HCT116 (cell line): ENCODE measurements around the gene TYK2. TPM values are rescaled to one million over a fixed set of nuclear protein-coding genes. Genes with fewer than 3 reads are reported as not detected.

Experiments used
- ATAC-seq: fragments of 200-7000 bp; cut with Tn5 transposase; 2 replicates; pipeline ENCODE4 v1.9.1; 2020; ENCODE audit warnings: mild to moderate bottlenecking, moderate library complexity
- BruUV-seq: library from RNA; stranded (reverse); fragments of 400-500 nt; replicated peaks from 2 replicates; lab custom pipeline; 2021; lab: Mats Ljungman, UMichigan
- CTCF ChIA-PET: fragments of 300-600 bp; sonication (Branson Sonifier 250); formaldehyde crosslinking; loops from one replicate; lab custom pipeline; 2021; ENCODE audit warnings: antibody characterized with exemption; lab: Charles Lee
- POLR2A ChIA-PET: fragments of 300-600, 350-600 bp; sonication (Branson Sonifier 250); formaldehyde crosslinking; loops from one replicate; lab custom pipeline; 2021; ENCODE audit warnings: antibody characterized with exemption; lab: Charles Lee
- RAD21 ChIA-PET, 2 experiments: fragments of 300-600 bp; sonication (Branson Sonifier 250); formaldehyde crosslinking; loops; one replicate each; lab custom pipeline; 2023; ENCODE audit warnings: low total read pairs in 2 of 2; ENCODE audit not compliant: uncharacterized antibody in 2 of 2, unreplicated experiment in 2 of 2, low non-redundant PET in 1 of 2; lab: Charles Lee
- DNase-seq: peaks from one replicate; pipeline ENCODE4 v3.0.0-alpha.2; 2010; ENCODE audit warnings: low read depth, low spot score
- H2AFZ ChIP-seq: fragments of 200-600 bp; shearing (Covaris generic), sonication (generic); 2 replicates; pipeline ENCODE4 v1.6.1; 2017; ENCODE audit warnings: low read depth, mixed run types, mixed read lengths, antibody characterized with exemption, low read length; ENCODE audit not compliant: poor library complexity, severe bottlenecking
- H3K27ac ChIP-seq: 2 replicates; pipeline ENCODE4 v1.5.1; 2012; ENCODE audit warnings: low read depth, low read length
- H3K27me3 ChIP-seq: fragments of 200-600 bp; sonication (generic); 2 replicates; pipeline ENCODE4 v1.6.1; 2016; ENCODE audit warnings: mixed run types, low read length, mixed read lengths; ENCODE audit not compliant: insufficient read depth
- H3K36me3 ChIP-seq, 2 experiments: fragments of 200-500 bp in 1 of 2; fragments of 200-600 bp in 1 of 2; sonication (Bioruptor generic) in 1 of 2; sonication (generic) in 1 of 2; 2 replicates each; pipeline versions ENCODE4 v1.5.1 to v1.6.1; 2014 to 2016; ENCODE audit warnings: low read length in 2 of 2, inconsistent platforms in 1 of 2, mixed read lengths in 1 of 2, mixed run types in 1 of 2; ENCODE audit not compliant: insufficient read depth in 2 of 2, control insufficient read depth in 1 of 2
- H3K4me1 ChIP-seq, 2 experiments: fragments of 200-600 bp in 1 of 2; sonication (generic) in 1 of 2; 2 replicates each; pipeline versions ENCODE4 v1.5.1 to v1.6.1; 2012 to 2017; ENCODE audit warnings: low read length in 2 of 2, inconsistent platforms in 1 of 2, mild to moderate bottlenecking in 1 of 2, mixed read lengths in 1 of 2, mixed run types in 1 of 2, moderate library complexity in 1 of 2; ENCODE audit not compliant: insufficient read depth in 2 of 2, control insufficient read depth in 1 of 2
- H3K4me2 ChIP-seq: fragments of 200-600 bp; sonication (generic); 2 replicates; pipeline ENCODE4 v1.6.1; 2017; ENCODE audit warnings: mixed run types, low read length, mixed read lengths
- H3K4me3 ChIP-seq, 2 experiments: fragments of 200-600 bp in 1 of 2; sonication (generic) in 1 of 2; replicated peaks in 1 of 2; 2 replicates each; pipeline ENCODE4 v1.5.1; 2011 to 2016; ENCODE audit warnings: low read length in 2 of 2, control low read depth in 1 of 2, low read depth in 1 of 2, mild to moderate bottlenecking in 1 of 2, mixed read lengths in 1 of 2, mixed run types in 1 of 2
- H3K79me2 ChIP-seq: fragments of 200-600 bp; sonication (generic); 2 replicates; pipeline ENCODE4 v1.6.1; 2017; ENCODE audit warnings: mild to moderate bottlenecking, mixed run types, low read length, moderate library complexity, mixed read lengths; ENCODE audit not compliant: insufficient read depth
- H3K9ac ChIP-seq: fragments of 200-600 bp; sonication (generic); 2 replicates; pipeline ENCODE4 v1.6.1; 2016; ENCODE audit warnings: low read length, mixed read lengths
- H3K9me2 ChIP-seq: fragments of 200-600 bp; sonication (generic), shearing (Covaris generic); 2 replicates; pipeline ENCODE4 v1.6.1; 2017; ENCODE audit warnings: mixed run types, mild to moderate bottlenecking, moderate library complexity; ENCODE audit not compliant: insufficient read depth
- H3K9me3 ChIP-seq, 2 experiments: fragments of 200-500 bp in 1 of 2; fragments of 200-600 bp in 1 of 2; sonication (Bioruptor generic) in 1 of 2; sonication (generic) in 1 of 2; 2 replicates each; pipeline ENCODE4 v1.6.1; 2014 to 2017; ENCODE audit warnings: low read length in 2 of 2, mixed read lengths in 2 of 2, inconsistent platforms in 1 of 2, low read depth in 1 of 2, mild to moderate bottlenecking in 1 of 2, mixed run types in 1 of 2, moderate library complexity in 1 of 2; ENCODE audit not compliant: control insufficient read depth in 1 of 2, insufficient read depth in 1 of 2
- H4K20me1 ChIP-seq: fragments of 200-600 bp; sonication (generic), shearing (Covaris generic); 2 replicates; pipeline ENCODE4 v1.6.1; 2017; ENCODE audit warnings: mixed run types, mild to moderate bottlenecking, moderate library complexity; ENCODE audit not compliant: insufficient read depth
- CBX3 ChIP-seq: IDR thresholded peaks from 2 replicates; pipeline ENCODE4 v1.6.1; 2012; ENCODE audit warnings: low read depth
- CEBPB ChIP-seq: IDR thresholded peaks from 2 replicates; pipeline ENCODE4 v1.6.1; 2012; ENCODE audit warnings: low read depth
- EGR1 ChIP-seq: IDR thresholded peaks from 2 replicates; pipeline ENCODE4 v1.6.1; 2012; ENCODE audit warnings: low read depth
- EZH2 ChIP-seq: fragments of 200-600 bp; sonication (generic); IDR thresholded peaks from 2 replicates; pipeline ENCODE4 v1.6.1; 2017; ENCODE audit warnings: antibody characterized with exemption, mixed run types
- EZH2phosphoT487 ChIP-seq: fragments of 200-600 bp; IDR thresholded peaks from 2 replicates; pipeline ENCODE4 v1.6.1; 2018; ENCODE audit warnings: antibody characterized with exemption, borderline replicate concordance
- FOSL1 ChIP-seq: IDR thresholded peaks from 2 replicates; pipeline ENCODE4 v1.6.1; 2012; ENCODE audit warnings: low read depth
- JUND ChIP-seq: IDR thresholded peaks from 2 replicates; pipeline ENCODE4 v1.6.1; 2012
- POLR2A ChIP-seq: IDR thresholded peaks from 2 replicates; pipeline ENCODE4 v1.7.0; 2011; ENCODE audit warnings: borderline replicate concordance; ENCODE audit not compliant: insufficient read depth, insufficient read length; ENCODE audit errors: extremely low read depth
- POLR2AphosphoS5 ChIP-seq: IDR thresholded peaks from 2 replicates; pipeline ENCODE4 v1.6.1; 2011; ENCODE audit warnings: mild to moderate bottlenecking, low read depth, low read length, moderate library complexity
- SP1 ChIP-seq: IDR thresholded peaks from 2 replicates; pipeline ENCODE4 v1.6.1; 2012; ENCODE audit warnings: low read depth
- SRF ChIP-seq: IDR thresholded peaks from 2 replicates; pipeline ENCODE4 v1.6.1; 2012; ENCODE audit warnings: low read depth
- YY1 ChIP-seq: IDR thresholded peaks from 2 replicates; pipeline ENCODE4 v1.6.1; 2011; ENCODE audit warnings: low read length, low read depth, moderate library complexity, mild to moderate bottlenecking; ENCODE audit not compliant: insufficient replicate concordance; ENCODE audit errors: extremely low read depth
- intact Hi-C: fragments of 100-400 bp; cut with micrococcal nuclease; formaldehyde crosslinking; loops from 2 replicates; pipeline ENCODE4 v1.10.0; 2022
- total RNA-seq: library from RNA; stranded (reverse); gene quantifications from one replicate; pipeline ENCODE4 v1.2.1, GENCODE V29; 2021; ENCODE audit not compliant: unreplicated experiment
- TF ChIP-seq, protein P1 (sequence below): IDR thresholded peaks from 2 replicates; pipeline ENCODE4 v1.6.1; 2011; ENCODE audit warnings: mild to moderate bottlenecking, low read length, moderate library complexity; ENCODE audit not compliant: insufficient replicate concordance; ENCODE audit errors: extremely low read depth
- TF ChIP-seq, protein P2 (sequence below): IDR thresholded peaks from 2 replicates; pipeline ENCODE4 v1.6.1; 2012
- TF ChIP-seq, protein P3 (sequence below), 3 experiments: fragments of 200-600 bp in 1 of 3; sonication (generic) in 1 of 3; IDR thresholded peaks in 2 of 3; conservative IDR thresholded peaks in 1 of 3; 2 replicates each; pipeline ENCODE4 v1.5.1; 2012 to 2017; ENCODE audit warnings: low read depth in 2 of 3, low read length in 2 of 3, antibody characterized with exemption in 1 of 3, borderline replicate concordance in 1 of 3, control low read depth in 1 of 3, mild to moderate bottlenecking in 1 of 3, mixed read lengths in 1 of 3, mixed run types in 1 of 3, moderate library complexity in 1 of 3; ENCODE audit not compliant: insufficient read depth in 1 of 3
- TF ChIP-seq, protein P4 (sequence below): IDR thresholded peaks from 2 replicates; pipeline ENCODE4 v1.6.1; 2012

Gene TYK2
- total RNA-seq, 1 experiment from 2014 or later, result 110 TPM

DNA sequence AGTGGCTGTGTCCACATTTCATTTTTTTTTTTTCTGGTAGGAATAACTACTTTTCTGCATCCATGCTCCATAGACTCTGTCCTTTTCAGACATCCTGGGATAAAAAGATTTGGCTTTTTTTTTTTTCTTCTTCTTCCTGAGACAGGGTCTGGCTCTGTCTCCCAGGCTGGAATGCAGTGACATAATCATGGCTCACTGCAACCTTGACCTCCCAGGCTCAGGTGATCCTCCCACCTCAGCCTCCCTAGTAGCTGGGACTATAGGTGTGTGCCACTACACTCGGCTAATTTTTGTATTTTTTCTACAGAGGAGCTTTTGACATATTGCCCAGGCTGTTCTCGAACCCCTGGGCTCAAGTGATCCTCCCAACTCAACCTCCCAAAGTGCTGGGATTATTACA, 36.9 kb downstream of the TYK2 start:
- DNase-seq (no peak), ATAC-seq (no peak)
- POLR2A ChIA-PET, result interaction anchor here (3.2 kb wide), 1 partner anchor 9 kb away, joined by 16 read pairs; the partner anchor contains the start of gene RAVER1
- H3K4me2 ChIP-seq, result no peak overlapping the region
- H3K27ac ChIP-seq, result no peak overlapping the region
- H2AFZ ChIP-seq, result no peak overlapping the region
- intact Hi-C loops, result no loop called here
- H3K79me2 ChIP-seq, result no peaks in the 10 kb centered on the region
- H3K9me2 ChIP-seq, result no peaks in the 10 kb centered on the region
- H3K4me1 ChIP-seq, result peaks cover 0 to 14% of the 10 kb centered on the region in 2 experiments; a peak in 2 of 4 replicates
- BruUV-seq, result no TSS peak
- TF ChIP-seq FOSL1 (no peak), POLR2AphosphoS5 (no peak), SP1 (no peak)
- TF ChIP-seq, protein P1, sequence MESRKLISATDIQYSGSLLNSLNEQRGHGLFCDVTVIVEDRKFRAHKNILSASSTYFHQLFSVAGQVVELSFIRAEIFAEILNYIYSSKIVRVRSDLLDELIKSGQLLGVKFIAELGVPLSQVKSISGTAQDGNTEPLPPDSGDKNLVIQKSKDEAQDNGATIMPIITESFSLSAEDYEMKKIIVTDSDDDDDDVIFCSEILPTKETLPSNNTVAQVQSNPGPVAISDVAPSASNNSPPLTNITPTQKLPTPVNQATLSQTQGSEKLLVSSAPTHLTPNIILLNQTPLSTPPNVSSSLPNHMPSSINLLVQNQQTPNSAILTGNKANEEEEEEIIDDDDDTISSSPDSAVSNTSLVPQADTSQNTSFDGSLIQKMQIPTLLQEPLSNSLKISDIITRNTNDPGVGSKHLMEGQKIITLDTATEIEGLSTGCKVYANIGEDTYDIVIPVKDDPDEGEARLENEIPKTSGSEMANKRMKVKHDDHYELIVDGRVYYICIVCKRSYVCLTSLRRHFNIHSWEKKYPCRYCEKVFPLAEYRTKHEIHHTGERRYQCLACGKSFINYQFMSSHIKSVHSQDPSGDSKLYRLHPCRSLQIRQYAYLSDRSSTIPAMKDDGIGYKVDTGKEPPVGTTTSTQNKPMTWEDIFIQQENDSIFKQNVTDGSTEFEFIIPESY, result no peak
- TF ChIP-seq, protein P2, sequence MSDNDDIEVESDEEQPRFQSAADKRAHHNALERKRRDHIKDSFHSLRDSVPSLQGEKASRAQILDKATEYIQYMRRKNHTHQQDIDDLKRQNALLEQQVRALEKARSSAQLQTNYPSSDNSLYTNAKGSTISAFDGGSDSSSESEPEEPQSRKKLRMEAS, result no peak
- H3K4me3 ChIP-seq, result no peak overlapping the region
- no peak overlapping the region for H3K9ac ChIP-seq
- H3K27me3 ChIP-seq, result no peaks in the 10 kb centered on the region
- RAD21 ChIA-PET, result no interaction called here
- no peaks in the 10 kb centered on the region for H4K20me1 ChIP-seq
- no peaks in the 10 kb centered on the region for H3K36me3 ChIP-seq
- no peaks in the 10 kb centered on the region for H3K9me3 ChIP-seq
- CTCF ChIA-PET, result interaction anchor here (1.4 kb wide), 1 partner anchor 85 kb away, joined by 3 read pairs; no protein-coding TSS in a partner anchor

DNA sequence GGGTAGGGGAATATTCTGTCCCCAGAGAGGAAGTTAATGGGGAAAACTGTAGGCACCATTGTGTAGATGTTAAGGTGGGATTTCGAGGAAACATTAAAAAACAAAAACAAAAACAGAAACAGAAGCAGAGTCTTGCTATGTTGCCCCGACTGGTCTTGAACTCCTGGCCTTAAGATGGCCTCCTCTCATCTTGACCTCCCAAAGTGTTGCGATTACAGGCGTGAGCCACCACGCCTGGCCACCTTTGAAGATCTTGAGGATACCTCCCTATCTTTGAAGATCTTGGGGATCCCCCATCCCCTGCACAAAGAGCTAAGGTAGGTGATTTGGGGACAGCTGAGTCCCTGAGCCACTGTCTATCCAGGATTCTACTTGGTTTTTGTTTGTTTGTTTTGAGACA, 40.4 kb downstream of the TYK2 start:
- Histone ChIP-seq H3K79me2 (no peaks in the 10 kb centered on the region), H4K20me1 (no peaks in the 10 kb centered on the region), H2AFZ (no peak overlapping the region), H3K9ac (no peak overlapping the region), H3K27me3 (no peaks in the 10 kb centered on the region), H3K4me2 (no peak overlapping the region), H3K27ac (no peak overlapping the region), H3K9me3 (no peaks in the 10 kb centered on the region), H3K4me1 (peaks cover 0 to 15% of the 10 kb centered on the region in 2 experiments; a peak in 2 of 4 replicates), H3K9me2 (no peaks in the 10 kb centered on the region), H3K4me3 (no peak overlapping the region), H3K36me3 (no peaks in the 10 kb centered on the region)
- ChIA-PET CTCF (no interaction called here), POLR2A (no interaction called here), RAD21 (no interaction called here)
- no peak for ATAC-seq
- intact Hi-C loops, result no loop called here
- BruUV-seq, result no TSS peak
- DNase-seq, result no peak
- TF ChIP-seq YY1 (no peak), CEBPB (no peak), POLR2A (no peak), CBX3 (no peak), JUND (no peak), EGR1 (no peak), EZH2 (no peak), SP1 (no peak), SRF (no peak), EZH2phosphoT487 (no peak), FOSL1 (no peak)
- TF ChIP-seq, protein P3, sequence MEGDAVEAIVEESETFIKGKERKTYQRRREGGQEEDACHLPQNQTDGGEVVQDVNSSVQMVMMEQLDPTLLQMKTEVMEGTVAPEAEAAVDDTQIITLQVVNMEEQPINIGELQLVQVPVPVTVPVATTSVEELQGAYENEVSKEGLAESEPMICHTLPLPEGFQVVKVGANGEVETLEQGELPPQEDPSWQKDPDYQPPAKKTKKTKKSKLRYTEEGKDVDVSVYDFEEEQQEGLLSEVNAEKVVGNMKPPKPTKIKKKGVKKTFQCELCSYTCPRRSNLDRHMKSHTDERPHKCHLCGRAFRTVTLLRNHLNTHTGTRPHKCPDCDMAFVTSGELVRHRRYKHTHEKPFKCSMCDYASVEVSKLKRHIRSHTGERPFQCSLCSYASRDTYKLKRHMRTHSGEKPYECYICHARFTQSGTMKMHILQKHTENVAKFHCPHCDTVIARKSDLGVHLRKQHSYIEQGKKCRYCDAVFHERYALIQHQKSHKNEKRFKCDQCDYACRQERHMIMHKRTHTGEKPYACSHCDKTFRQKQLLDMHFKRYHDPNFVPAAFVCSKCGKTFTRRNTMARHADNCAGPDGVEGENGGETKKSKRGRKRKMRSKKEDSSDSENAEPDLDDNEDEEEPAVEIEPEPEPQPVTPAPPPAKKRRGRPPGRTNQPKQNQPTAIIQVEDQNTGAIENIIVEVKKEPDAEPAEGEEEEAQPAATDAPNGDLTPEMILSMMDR (IDR thresholded peaks at IDR 0.05 in 2 of 3, conservative IDR thresholded peaks at IDR 0.05 in 1 of 3; ENCODE audit: borderline replicate concordance in 1 of 3, insufficient read depth in 1 of 3, low read depth in 2 of 3, low read length in 2 of 3), result no peak
- TF ChIP-seq, protein P4, sequence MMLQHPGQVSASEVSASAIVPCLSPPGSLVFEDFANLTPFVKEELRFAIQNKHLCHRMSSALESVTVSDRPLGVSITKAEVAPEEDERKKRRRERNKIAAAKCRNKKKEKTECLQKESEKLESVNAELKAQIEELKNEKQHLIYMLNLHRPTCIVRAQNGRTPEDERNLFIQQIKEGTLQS, result no peak
